NCI-H345 treated with DMSO at 0.1 percent for 48 hours (cell line): ENCODE results near the gene CRAT.

ENCODE experiments used
- DNase-seq: peaks from one replicate; lab custom pipeline; 2025; ENCODE audit not compliant: unreplicated experiment; lab: John Stamatoyannopoulos, UW

Gene CRAT

GRCh38 chr9:129068990-129069861 lies 41.4 kb downstream of the CRAT start:
- DNase-seq, result no peak

DNA sequence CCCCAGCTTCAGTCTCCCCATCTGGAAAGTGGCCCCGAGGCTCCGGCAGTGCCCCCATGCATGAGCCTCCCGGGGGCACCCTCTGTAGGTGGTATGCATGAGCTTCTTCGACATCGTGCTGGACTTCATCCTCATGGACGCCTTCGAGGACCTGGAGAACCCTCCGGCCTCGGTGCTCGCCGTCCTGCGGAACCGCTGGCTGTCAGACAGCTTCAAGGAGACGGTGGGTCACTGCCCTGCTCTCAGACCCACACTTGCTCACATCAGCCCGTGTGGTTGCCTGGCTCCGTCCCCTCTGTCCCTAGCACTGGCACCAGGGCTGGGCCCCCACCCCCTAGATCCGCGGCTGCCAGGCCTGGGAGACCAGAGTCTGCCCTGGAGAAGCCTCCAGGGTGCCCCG lies 42.5 kb downstream of the CRAT start:
- DNase-seq, result no peak

DNA sequence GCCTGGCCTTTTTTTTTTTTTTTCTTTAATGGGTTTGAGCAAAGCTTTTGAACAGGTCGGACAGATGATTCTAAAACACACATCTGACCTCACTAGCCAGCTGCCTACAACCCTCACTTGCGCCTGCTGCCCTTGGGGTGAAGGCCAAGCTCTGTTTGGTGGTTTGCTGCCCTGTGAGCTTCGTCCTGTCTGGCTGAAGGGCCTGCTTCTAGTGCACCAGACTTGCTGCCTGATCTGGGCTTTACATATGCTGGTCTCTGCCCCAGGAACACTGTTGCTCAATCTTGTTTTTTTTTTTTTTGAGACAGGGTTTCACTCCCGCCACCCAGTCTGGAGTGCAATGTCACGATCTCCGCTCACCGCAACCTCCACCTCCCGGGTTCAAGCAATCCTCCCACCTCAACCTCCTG lies 46.1 kb downstream of the CRAT start:
- DNase-seq, result no peak

GRCh38 chr9:129063061-129063460 lies 47.5 kb downstream of the CRAT start:
- DNase-seq, result no peak

GRCh38 chr9:129060991-129061390 lies 49.6 kb downstream of the CRAT start:
- DNase-seq, result no peak

- no peak for DNase-seq
Observed at GRCh38 chr9:129059796-129060785, 50.5 kb downstream of the CRAT start.

- no peak for DNase-seq
Observed at GRCh38 chr9:129058965-129059795, 51.4 kb downstream of the CRAT start.

DNA sequence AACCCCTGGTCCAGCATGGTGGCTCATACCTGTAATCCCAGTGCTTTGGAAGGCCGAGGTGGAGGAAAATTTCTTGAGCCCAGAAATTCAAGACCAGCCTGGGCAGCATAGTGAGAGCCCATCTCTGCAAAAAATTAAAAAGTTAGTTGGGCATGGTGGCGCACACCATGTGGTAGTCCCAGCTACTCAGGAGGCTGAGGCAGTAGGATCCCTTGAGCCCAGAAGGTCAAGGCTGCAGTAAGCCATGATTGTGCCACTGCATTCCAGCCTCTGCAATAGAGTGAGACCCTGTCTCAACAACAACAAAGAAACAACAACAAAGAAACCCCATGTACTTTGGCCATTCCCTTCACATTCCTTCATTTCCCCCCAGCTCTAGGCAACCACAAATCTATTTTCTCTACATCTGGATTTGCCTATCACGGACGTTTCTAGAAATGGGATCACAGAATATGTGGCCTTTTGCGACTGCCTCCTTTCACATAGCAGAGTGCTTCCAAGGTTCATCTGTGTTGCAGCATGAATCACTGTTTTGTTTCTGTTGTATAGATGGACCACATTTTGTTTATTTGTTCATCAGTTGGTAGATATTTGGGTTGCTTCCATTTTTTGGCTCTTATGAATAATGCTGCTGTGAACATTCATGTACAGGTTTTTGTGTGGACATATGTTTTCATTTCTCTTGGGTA lies 56.3 kb downstream of the CRAT start:
- no peak for DNase-seq

- no peak for DNase-seq
Observed at GRCh38 chr9:129053020-129053419, 57.6 kb downstream of the CRAT start.

DNA sequence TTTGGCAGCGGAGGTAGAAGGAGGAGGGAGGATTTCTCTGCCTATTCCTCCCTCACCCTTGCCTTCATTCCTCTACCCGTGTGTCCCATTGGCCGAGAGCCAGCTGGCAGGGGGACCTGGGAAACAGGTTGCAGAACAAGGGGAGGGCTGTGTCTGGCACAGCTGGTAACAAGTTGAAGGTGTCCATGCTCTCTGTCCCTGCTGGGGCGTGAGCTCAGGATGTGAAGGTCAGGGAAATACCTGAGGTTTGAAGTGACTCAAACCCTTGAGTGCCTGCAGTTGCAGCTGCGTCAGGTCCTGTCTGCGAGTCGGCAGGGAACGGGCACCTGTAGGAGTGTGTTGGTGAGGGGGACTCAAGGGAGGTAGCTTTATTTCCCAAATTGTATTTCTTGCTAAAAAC lies 58.0 kb downstream of the CRAT start:
- DNase-seq, result no peak
